A673 (cell line): ENCODE results near the gene U2SURP. TPM values are rescaled to one million over a fixed set of nuclear protein-coding genes. Genes with fewer than 3 reads are reported as not detected.
A peak's percentile ranks its signal among the peaks of the same experiment; 100 is the strongest.

ENCODE experiments used
- BruUV-seq: library from RNA; stranded (reverse); fragments of 400-500 nt; replicated peaks from 2 replicates; lab custom pipeline; 2021; lab: Mats Ljungman, UMichigan
- CTCF ChIA-PET: fragments of 300-600 bp; sonication (Branson Sonifier 250); formaldehyde crosslinking; loops from one replicate; lab custom pipeline; 2022; ENCODE audit warnings: antibody characterized with exemption; lab: Charles Lee
- POLR2A ChIA-PET: fragments of 300-600 bp; sonication (Branson Sonifier 250); formaldehyde crosslinking; loops from one replicate; lab custom pipeline; 2022; ENCODE audit warnings: antibody characterized with exemption; ENCODE audit not compliant: low non-redundant PET; lab: Charles Lee
- DNase-seq: peaks from one replicate; pipeline ENCODE4 v3.0.0-alpha.2; 2015; ENCODE audit warnings: low spot score
- H3K27ac ChIP-seq: fragments of 200-600 bp; sonication (generic); 2 replicates; pipeline ENCODE4 v1.5.1; 2016; ENCODE audit warnings: mixed run types, low read depth, mild to moderate bottlenecking, mixed read lengths, antibody characterized with exemption, low read length; ENCODE audit not compliant: poor library complexity, severe bottlenecking
- H3K27me3 ChIP-seq: fragments of 200-600 bp; sonication (generic); replicated peaks from 2 replicates; pipeline ENCODE4 v1.6.1; 2017; ENCODE audit warnings: mixed run types, low read depth, mild to moderate bottlenecking, mixed read lengths, antibody characterized with exemption, low read length; ENCODE audit not compliant: insufficient read depth, poor library complexity
- H3K36me3 ChIP-seq: fragments of 200-600 bp; sonication (generic); 2 replicates; pipeline ENCODE4 v1.6.1; 2016; ENCODE audit warnings: mixed run types, mild to moderate bottlenecking, mixed read lengths, antibody characterized with exemption, low read length; ENCODE audit not compliant: insufficient read depth, poor library complexity, severe bottlenecking
- H3K4me1 ChIP-seq: fragments of 200-600 bp; sonication (generic); 2 replicates; pipeline ENCODE4 v1.6.1; 2017; ENCODE audit warnings: mixed run types, mild to moderate bottlenecking, mixed read lengths, antibody characterized with exemption, low read length; ENCODE audit not compliant: insufficient read depth, poor library complexity, severe bottlenecking
- H3K4me3 ChIP-seq: fragments of 200-600 bp; sonication (generic); 2 replicates; pipeline ENCODE4 v1.5.1; 2016; ENCODE audit warnings: low read depth, mixed run types, mild to moderate bottlenecking, mixed read lengths, low read length; ENCODE audit not compliant: poor library complexity, severe bottlenecking
- H3K9me3 ChIP-seq: fragments of 200-600 bp; sonication (generic); 2 replicates; pipeline ENCODE4 v1.6.1; 2016; ENCODE audit warnings: mixed run types, low read depth, mild to moderate bottlenecking, mixed read lengths, antibody characterized with exemption, low read length; ENCODE audit not compliant: poor library complexity, severe bottlenecking
- EZH2 ChIP-seq: fragments of 200-600 bp; sonication (generic); IDR thresholded peaks from 2 replicates; pipeline ENCODE4 v1.6.1; 2017; ENCODE audit warnings: borderline replicate concordance, low read depth, mild to moderate bottlenecking, mixed read lengths, antibody characterized with exemption, low read length; ENCODE audit not compliant: poor library complexity, severe bottlenecking
- intact Hi-C: fragments of 100-400 bp; cut with micrococcal nuclease; formaldehyde crosslinking; loops from one replicate; pipeline ENCODE4 v1.10.0; 2022; ENCODE audit not compliant: unreplicated experiment
- total RNA-seq: library from RNA; stranded (reverse); gene quantifications from 2 replicates; pipeline ENCODE4 v1.2.3, GENCODE V29; 2021
- TF ChIP-seq, protein P1 (sequence below): fragments of 300-800, 200-600 bp; sonication (generic); conservative IDR thresholded peaks from 2 replicates; pipeline ENCODE4 v1.5.1; 2017; ENCODE audit warnings: low read depth, mild to moderate bottlenecking, antibody characterized with exemption, low read length, moderate library complexity, mixed read lengths

The U2SURP gene
- total RNA-seq, 1 experiment from 2014 or later: 165 TPM

- H3K4me1 ChIP-seq: peaks cover 6% of the 10 kb centered on the region
- POLR2A ChIA-PET: interaction anchor here (0.6 to 1.1 kb wide), 4 partner anchors 89 to 1140 kb away, joined by 5 to 18 read pairs (median 12); partner anchors contain the start of gene ATR
- no peak for DNase-seq
- H3K4me3 ChIP-seq: peak overlapping the region; percentile 85
- CTCF ChIA-PET: interaction anchor here (0.6 to 1.0 kb wide), 2 partner anchors 10 to 150 kb away, joined by 3 to 8 read pairs; no protein-coding TSS in a partner anchor
- peak overlapping the region; percentile 95 for H3K27ac ChIP-seq
- intact Hi-C loops: loop anchor here (5.0 kb wide), 1 partner anchor 423 kb away; the partner anchor contains the start of gene ATR
- no peaks in the 10 kb centered on the region for H3K36me3 ChIP-seq
- no peaks in the 10 kb centered on the region for H3K9me3 ChIP-seq
- TF ChIP-seq, protein P1, sequence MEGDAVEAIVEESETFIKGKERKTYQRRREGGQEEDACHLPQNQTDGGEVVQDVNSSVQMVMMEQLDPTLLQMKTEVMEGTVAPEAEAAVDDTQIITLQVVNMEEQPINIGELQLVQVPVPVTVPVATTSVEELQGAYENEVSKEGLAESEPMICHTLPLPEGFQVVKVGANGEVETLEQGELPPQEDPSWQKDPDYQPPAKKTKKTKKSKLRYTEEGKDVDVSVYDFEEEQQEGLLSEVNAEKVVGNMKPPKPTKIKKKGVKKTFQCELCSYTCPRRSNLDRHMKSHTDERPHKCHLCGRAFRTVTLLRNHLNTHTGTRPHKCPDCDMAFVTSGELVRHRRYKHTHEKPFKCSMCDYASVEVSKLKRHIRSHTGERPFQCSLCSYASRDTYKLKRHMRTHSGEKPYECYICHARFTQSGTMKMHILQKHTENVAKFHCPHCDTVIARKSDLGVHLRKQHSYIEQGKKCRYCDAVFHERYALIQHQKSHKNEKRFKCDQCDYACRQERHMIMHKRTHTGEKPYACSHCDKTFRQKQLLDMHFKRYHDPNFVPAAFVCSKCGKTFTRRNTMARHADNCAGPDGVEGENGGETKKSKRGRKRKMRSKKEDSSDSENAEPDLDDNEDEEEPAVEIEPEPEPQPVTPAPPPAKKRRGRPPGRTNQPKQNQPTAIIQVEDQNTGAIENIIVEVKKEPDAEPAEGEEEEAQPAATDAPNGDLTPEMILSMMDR: no peak
- TF ChIP-seq EZH2: no peak
- H3K27me3 ChIP-seq: no peaks in the 10 kb centered on the region
- no TSS peak for BruUV-seq
Observed at GRCh38 chr3:143000528-143000927, 842 bp upstream of the U2SURP start.

DNA sequence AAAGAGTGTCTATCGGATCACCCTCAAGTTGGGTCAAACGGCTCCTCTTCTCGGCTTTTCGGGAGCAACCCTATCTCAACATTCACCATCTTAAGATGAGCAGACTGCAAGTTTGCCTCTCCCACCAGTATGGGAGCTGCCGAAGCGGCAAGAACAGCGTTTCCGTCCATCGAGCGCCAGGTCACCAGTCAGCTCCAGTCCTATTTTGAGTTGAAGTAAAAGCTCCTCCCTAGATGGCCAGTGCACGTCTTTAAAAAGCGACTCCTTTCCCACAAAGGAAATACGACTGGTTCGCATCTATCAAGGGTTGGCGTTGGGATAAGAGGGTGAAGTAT is 369 bp upstream of the U2SURP start:
- H3K4me1 ChIP-seq: peaks cover 6% of the 10 kb centered on the region
- intact Hi-C loops: loop anchor here (5.0 kb wide), 1 partner anchor 424 kb away; the partner anchor contains the start of gene ATR
- H3K9me3 ChIP-seq: no peaks in the 10 kb centered on the region
- ChIA-PET CTCF (interaction anchor here (0.6 to 1.0 kb wide), 2 partner anchors 10 to 151 kb away, joined by 3 to 8 read pairs; no protein-coding TSS in a partner anchor), POLR2A (interaction anchor here (0.6 to 1.1 kb wide), 6 partner anchors 16 to 1140 kb away, joined by 4 to 18 read pairs (median 10); partner anchors contain the start of gene ATR)
- TF ChIP-seq EZH2: no peak
- TF ChIP-seq, protein P1: no peak
- H3K27ac ChIP-seq: peak overlapping the region; percentile 95
- peak overlapping the region; percentile 85 for H3K4me3 ChIP-seq
- TSS peak; percentile 96 for BruUV-seq
- H3K36me3 ChIP-seq: peaks cover 4% of the 10 kb centered on the region
- DNase-seq: no peak
- no peaks in the 10 kb centered on the region for H3K27me3 ChIP-seq

- Histone ChIP-seq H3K4me1 (peaks cover 6% of the 10 kb centered on the region), H3K9me3 (no peaks in the 10 kb centered on the region), H3K27me3 (no peaks in the 10 kb centered on the region), H3K36me3 (peaks cover 4% of the 10 kb centered on the region), H3K27ac (peak overlapping the region; percentile 95), H3K4me3 (peak overlapping the region; percentile 85)
- peak; percentile 51 for DNase-seq
- ChIA-PET CTCF (interaction anchor here (0.8 kb wide), 1 partner anchor 173 kb away, joined by 3 read pairs; no protein-coding TSS in a partner anchor), POLR2A (interaction anchor here (0.5 kb wide), 1 partner anchor 207 kb away, joined by 24 read pairs; no protein-coding TSS in a partner anchor)
- intact Hi-C loops: loop anchor here (5.0 kb wide), 1 partner anchor 425 kb away; the partner anchor contains the start of gene ATR
- TF ChIP-seq EZH2: no peak
- TF ChIP-seq, protein P1: no peak
- BruUV-seq: no TSS peak
Observed at GRCh38 chr3:143002083-143002712, 828 bp downstream of the U2SURP start.
